ENCODE measurements around the gene CACNB4. TPM values are rescaled to one million over a fixed set of nuclear protein-coding genes. Genes with fewer than 3 reads are reported as not detected.

CACNB4 gene
- total and polyA plus RNA-seq, 4 experiments from 2014 or later, result 0.47 to 0.64 TPM; not detected in 2

DNA sequence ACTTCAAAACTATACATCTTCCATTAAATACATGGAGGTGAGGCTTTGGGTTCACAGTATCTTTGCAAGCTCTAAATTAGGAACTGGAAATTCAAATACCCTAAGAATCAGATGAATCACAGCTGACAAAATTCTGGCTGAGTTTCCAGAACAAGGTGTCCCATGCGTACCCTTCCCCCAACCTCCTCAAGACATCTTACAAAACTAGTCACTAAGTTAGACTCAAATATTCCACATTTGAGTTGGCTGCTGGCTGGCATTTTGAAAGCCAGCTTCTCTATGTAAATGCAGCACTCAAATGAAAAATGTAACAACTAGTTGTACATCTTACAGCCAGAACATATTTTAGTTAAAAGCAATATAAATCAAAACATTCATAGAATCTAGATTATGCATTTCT is 139.6 kb downstream of the CACNB4 start:
- H3K27ac ChIP-seq (ENCODE audit: low read depth, low read length), result no peak overlapping the region
- H3K27me3 Mint-ChIP-seq, result peaks cover 0 to 2% of the 10 kb centered on the region in 2 donors
- H3K4me1 Mint-ChIP-seq, result no peaks in the 10 kb centered on the region
- H3K4me3 Mint-ChIP-seq, result no peak overlapping the region
- H3K4me3 ChIP-seq (ENCODE audit: low read length in 2 of 2), result no peak overlapping the region
- H3K9me3 ChIP-seq (ENCODE audit: control insufficient read depth in 1 of 2, low read length in 2 of 2), result no peaks in the 10 kb centered on the region
- CTCF ChIA-PET (ENCODE audit: partially characterized antibody), result no interaction called here
- H3K4me1 ChIP-seq (ENCODE audit: insufficient read depth, low read length), result no peaks in the 10 kb centered on the region
- no peak overlapping the region for H3K27ac Mint-ChIP-seq
- no peak for DNase-seq
- no peaks in the 10 kb centered on the region for H3K36me3 Mint-ChIP-seq
- H3K36me3 ChIP-seq (ENCODE audit: insufficient read depth, low read length), result no peaks in the 10 kb centered on the region
- H3K27me3 ChIP-seq (ENCODE audit: insufficient read depth, low read length), result no peaks in the 10 kb centered on the region
- intact Hi-C loops (cut with micrococcal nuclease), result no loop called here
- no peaks in the 10 kb centered on the region for H3K9me3 Mint-ChIP-seq
- POLR2A ChIA-PET (ENCODE audit: partially characterized antibody), result no interaction called here

DNA sequence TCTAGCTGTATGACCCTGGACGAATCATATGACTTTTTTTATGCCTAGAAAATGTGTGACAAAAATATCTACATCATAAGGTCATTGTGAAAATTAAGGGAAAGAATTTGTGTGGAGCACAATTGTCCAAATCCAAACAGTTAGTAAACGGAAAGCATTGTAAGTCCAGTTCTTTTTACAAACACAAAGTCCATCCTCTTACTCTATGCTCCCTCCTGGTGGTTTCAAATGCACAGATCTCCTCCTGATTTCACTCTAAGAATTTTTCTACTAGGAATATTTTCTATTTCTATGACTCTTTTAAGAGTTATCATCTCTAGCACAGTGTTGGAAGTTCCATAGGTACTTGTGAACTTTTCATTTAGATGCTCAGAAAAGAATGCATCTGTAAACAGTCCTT is 145.4 kb downstream of the CACNB4 start:
- Mint-ChIP-seq H3K36me3 (peaks cover 0 to 5% of the 10 kb centered on the region in 2 donors), H3K27me3 (peaks cover 8% of the 10 kb centered on the region in 2 donors), H3K4me1 (no peaks in the 10 kb centered on the region), H3K4me3 (no peak overlapping the region), H3K27ac (no peak overlapping the region), H3K9me3 (peaks cover 0 to 5% (median 2%) of the 10 kb centered on the region in 8 donors)
- ChIA-PET CTCF (ENCODE audit: partially characterized antibody) (no interaction called here), POLR2A (ENCODE audit: partially characterized antibody) (no interaction called here)
- intact Hi-C loops (cut with micrococcal nuclease), result no loop called here
- Histone ChIP-seq H3K27me3 (ENCODE audit: insufficient read depth, low read length) (no peaks in the 10 kb centered on the region), H3K4me3 (ENCODE audit: low read length in 2 of 2) (no peak overlapping the region), H3K27ac (ENCODE audit: low read depth, low read length) (no peak overlapping the region), H3K4me1 (ENCODE audit: insufficient read depth, low read length) (no peaks in the 10 kb centered on the region), H3K9me3 (ENCODE audit: control insufficient read depth in 1 of 2, low read length in 2 of 2) (no peaks in the 10 kb centered on the region), H3K36me3 (ENCODE audit: insufficient read depth, low read length) (no peaks in the 10 kb centered on the region)
- no peak for DNase-seq

GRCh38 chr2:151952691-151953456 is 146.0 kb downstream of the CACNB4 start:
- CTCF ChIA-PET (ENCODE audit: partially characterized antibody), result no interaction called here
- H3K4me1 Mint-ChIP-seq, result no peaks in the 10 kb centered on the region
- H3K27ac Mint-ChIP-seq, result no peak overlapping the region

DNA sequence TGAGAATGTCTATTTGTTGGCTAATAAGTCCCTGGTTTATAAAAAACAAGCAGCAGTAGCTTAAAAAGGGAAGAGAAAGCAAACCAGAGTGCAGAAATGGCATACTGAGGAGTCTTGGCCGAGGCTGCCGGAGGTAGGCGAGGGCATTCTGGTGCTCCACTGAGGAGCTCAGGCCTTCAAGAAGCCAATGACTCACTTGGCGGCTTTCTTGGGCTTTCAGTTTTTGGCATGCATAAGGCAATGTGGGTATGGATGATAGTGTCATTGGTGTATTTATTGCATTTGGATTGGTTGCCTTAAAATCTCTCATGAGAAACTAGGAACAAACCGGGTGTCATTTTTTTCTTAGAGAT is 151.1 kb downstream of the CACNB4 start:
- DNase-seq, result no peak
- Mint-ChIP-seq H3K4me3 (peak overlapping the region in 2 of 8 donors; percentile 7 to 61), H3K36me3 (peaks cover 0 to 14% of the 10 kb centered on the region in 2 donors), H3K27me3 (peaks cover 8 to 10% of the 10 kb centered on the region in 2 donors), H3K4me1 (peaks cover 0 to 10% (median 4%) of the 10 kb centered on the region in 4 donors), H3K27ac (no peak overlapping the region), H3K9me3 (peaks cover 3 to 16% (median 8%) of the 10 kb centered on the region in 8 donors)
- Histone ChIP-seq H3K27ac (ENCODE audit: low read depth, low read length) (no peak overlapping the region), H3K9me3 (ENCODE audit: control insufficient read depth in 1 of 2, low read length in 2 of 2) (no peaks in the 10 kb centered on the region), H3K27me3 (ENCODE audit: insufficient read depth, low read length) (no peaks in the 10 kb centered on the region), H3K4me1 (ENCODE audit: insufficient read depth, low read length) (peaks cover 7% of the 10 kb centered on the region), H3K4me3 (ENCODE audit: low read length in 2 of 2) (no peak overlapping the region), H3K36me3 (ENCODE audit: insufficient read depth, low read length) (no peaks in the 10 kb centered on the region)
- intact Hi-C loops (cut with micrococcal nuclease), result no loop called here
- ChIA-PET CTCF (ENCODE audit: partially characterized antibody) (no interaction called here), POLR2A (ENCODE audit: partially characterized antibody) (no interaction called here)

More at GRCh38 chr2:151952691-151953456, 146.0 kb downstream of the CACNB4 start:
- intact Hi-C loops (cut with micrococcal nuclease), result no loop called here
- peaks cover 8% of the 10 kb centered on the region in 2 donors for H3K27me3 Mint-ChIP-seq
- Histone ChIP-seq H3K27ac (ENCODE audit: low read depth, low read length) (no peak overlapping the region), H3K36me3 (ENCODE audit: insufficient read depth, low read length) (no peaks in the 10 kb centered on the region), H3K27me3 (ENCODE audit: insufficient read depth, low read length) (no peaks in the 10 kb centered on the region), H3K4me3 (ENCODE audit: low read length in 2 of 2) (no peak overlapping the region), H3K4me1 (ENCODE audit: insufficient read depth, low read length) (no peaks in the 10 kb centered on the region), H3K9me3 (ENCODE audit: control insufficient read depth in 1 of 2, low read length in 2 of 2) (no peaks in the 10 kb centered on the region)
- H3K9me3 Mint-ChIP-seq, result peaks cover 0 to 5% (median 2%) of the 10 kb centered on the region in 8 donors
- H3K36me3 Mint-ChIP-seq, result peaks cover 0 to 5% of the 10 kb centered on the region in 2 donors
- POLR2A ChIA-PET (ENCODE audit: partially characterized antibody), result no interaction called here
- no peak for DNase-seq
- H3K4me3 Mint-ChIP-seq, result no peak overlapping the region

DNA sequence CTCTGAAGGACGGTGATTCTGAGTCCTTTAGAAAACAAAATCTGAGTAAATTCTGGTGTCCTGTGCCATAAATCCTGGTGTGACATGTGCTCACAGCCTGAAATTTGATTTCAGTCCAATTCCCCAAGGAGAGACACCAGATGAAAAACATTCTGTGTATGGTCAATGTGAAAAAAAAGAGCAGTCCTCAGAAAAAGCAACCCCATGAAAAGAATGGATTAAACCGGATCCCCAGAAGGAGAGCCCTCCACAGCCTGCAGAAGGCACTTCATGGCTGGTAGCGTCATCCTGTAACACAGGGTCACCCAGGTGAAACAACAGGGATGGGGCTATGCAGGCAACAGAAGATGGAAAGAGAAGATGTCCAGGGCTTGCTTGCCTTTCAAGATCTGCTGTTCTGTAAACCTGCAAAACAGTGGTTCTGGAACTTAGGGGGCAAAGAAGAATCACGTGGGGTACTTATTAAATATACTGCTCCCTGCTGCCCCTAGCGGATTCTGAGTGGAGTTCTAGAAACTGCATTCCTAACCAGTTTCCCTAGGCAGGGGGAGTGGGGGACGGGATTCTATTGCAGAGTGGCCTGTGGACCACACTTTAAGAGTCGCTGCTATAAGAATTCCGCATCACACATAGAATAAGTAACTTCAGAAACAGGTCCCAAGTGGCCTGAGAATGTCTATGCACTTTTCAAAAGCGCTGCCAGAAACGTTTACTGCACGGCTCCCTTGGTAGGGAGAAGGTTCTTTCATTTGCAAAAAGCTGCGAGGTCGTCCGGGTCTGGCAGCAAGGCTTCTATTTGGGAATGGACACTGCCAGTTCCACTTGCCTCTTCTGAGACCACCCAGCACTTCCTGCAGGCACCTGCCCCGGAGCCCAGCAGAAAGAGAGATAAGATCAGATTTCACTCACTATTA is 151.7 kb downstream of the CACNB4 start:
- Mint-ChIP-seq H3K36me3 (peaks cover 0 to 15% of the 10 kb centered on the region in 2 donors), H3K27me3 (peaks cover 8 to 10% of the 10 kb centered on the region in 2 donors), H3K4me3 (peak overlapping the region in 4 of 8 donors; percentile 7 to 61 (median 28)), H3K27ac (no peak overlapping the region), H3K9me3 (peaks cover 5 to 19% (median 10%) of the 10 kb centered on the region in 8 donors), H3K4me1 (peaks cover 0 to 10% (median 4%) of the 10 kb centered on the region in 4 donors)
- POLR2A ChIA-PET (ENCODE audit: partially characterized antibody), result no interaction called here
- intact Hi-C loops (cut with micrococcal nuclease), result no loop called here
- no peaks in the 10 kb centered on the region for H3K27me3 ChIP-seq (ENCODE audit: insufficient read depth, low read length)
- DNase-seq, result peak in 2 of 5 donors; percentile 1 to 11
- no peaks in the 10 kb centered on the region for H3K36me3 ChIP-seq (ENCODE audit: insufficient read depth, low read length)
- no peak overlapping the region for H3K27ac ChIP-seq (ENCODE audit: low read depth, low read length)
- no peaks in the 10 kb centered on the region for H3K9me3 ChIP-seq (ENCODE audit: control insufficient read depth in 1 of 2, low read length in 2 of 2)
- peaks cover 7% of the 10 kb centered on the region for H3K4me1 ChIP-seq (ENCODE audit: insufficient read depth, low read length)
- CTCF ChIA-PET (ENCODE audit: partially characterized antibody), result interaction anchor here (1.3 kb wide), 1 partner anchor 15 kb away, joined by 4 read pairs; no protein-coding TSS in a partner anchor
- H3K4me3 ChIP-seq (ENCODE audit: low read length in 2 of 2), result no peak overlapping the region

DNA sequence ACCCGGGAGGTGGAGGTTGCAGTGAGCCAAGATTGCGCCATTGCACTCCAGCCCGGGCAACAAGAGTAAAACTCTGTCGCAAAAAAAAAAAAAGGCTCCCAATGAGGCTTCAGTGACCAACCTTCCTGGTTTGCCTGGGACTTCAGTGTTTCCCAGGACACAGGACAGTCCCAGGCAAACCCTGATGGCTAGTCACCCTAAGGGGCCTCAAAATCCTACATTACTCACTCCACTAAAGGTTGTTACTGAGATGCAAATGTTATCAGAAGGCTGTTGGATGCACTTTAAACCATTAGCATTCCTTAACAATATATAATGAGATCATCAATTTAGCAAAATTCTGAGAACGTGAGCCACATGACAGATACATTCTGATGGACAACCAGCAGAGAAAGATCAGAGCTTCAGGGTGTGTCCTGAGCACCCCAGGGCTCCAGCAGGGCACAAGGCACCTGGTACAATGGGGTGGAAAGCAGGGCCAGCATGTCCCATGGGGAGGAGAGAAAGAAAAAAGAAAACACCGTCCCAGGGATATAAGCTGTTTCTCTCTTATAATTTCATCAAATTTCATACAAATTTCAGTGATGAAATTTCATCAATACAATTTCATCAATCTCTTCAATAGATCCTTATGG is 152.5 kb downstream of the CACNB4 start:
- peaks cover 7% of the 10 kb centered on the region for H3K4me1 ChIP-seq (ENCODE audit: insufficient read depth, low read length)
- Mint-ChIP-seq H3K27ac (no peak overlapping the region), H3K36me3 (peaks cover 0 to 15% of the 10 kb centered on the region in 2 donors), H3K4me1 (peaks cover 0 to 10% (median 4%) of the 10 kb centered on the region in 4 donors), H3K4me3 (no peak overlapping the region), H3K27me3 (peaks cover 6 to 10% of the 10 kb centered on the region in 2 donors), H3K9me3 (peaks cover 8 to 25% (median 14%) of the 10 kb centered on the region in 8 donors)
- H3K9me3 ChIP-seq (ENCODE audit: control insufficient read depth in 1 of 2, low read length in 2 of 2), result no peaks in the 10 kb centered on the region
- no peaks in the 10 kb centered on the region for H3K27me3 ChIP-seq (ENCODE audit: insufficient read depth, low read length)
- H3K4me3 ChIP-seq (ENCODE audit: low read length in 2 of 2), result no peak overlapping the region
- ChIA-PET CTCF (ENCODE audit: partially characterized antibody) (interaction anchor here (1.3 kb wide), 1 partner anchor 14 kb away, joined by 4 read pairs; no protein-coding TSS in a partner anchor), POLR2A (ENCODE audit: partially characterized antibody) (no interaction called here)
- intact Hi-C loops (cut with micrococcal nuclease), result no loop called here
- no peak for DNase-seq
- H3K36me3 ChIP-seq (ENCODE audit: insufficient read depth, low read length), result no peaks in the 10 kb centered on the region
- no peak overlapping the region for H3K27ac ChIP-seq (ENCODE audit: low read depth, low read length)

DNA sequence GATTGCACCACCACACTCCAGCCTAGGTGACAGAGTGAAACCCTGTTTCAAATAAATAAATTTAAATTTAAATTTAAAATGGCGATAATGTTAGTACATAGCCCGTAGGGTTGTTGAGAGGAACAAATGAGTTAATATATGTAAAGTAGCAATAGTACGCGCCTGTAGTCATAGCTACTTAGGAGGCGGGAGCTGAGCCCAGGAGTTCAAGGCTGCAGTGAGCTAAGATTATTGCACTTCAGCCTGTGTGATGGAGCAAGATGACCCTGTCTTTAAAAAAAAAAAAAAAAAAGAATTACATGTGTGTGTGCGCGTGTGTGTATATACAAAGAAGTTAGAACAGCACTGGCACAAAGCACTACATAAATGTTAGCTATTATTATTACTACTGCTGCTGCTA is 153.2 kb downstream of the CACNB4 start:
- Mint-ChIP-seq H3K27ac (no peak overlapping the region), H3K9me3 (peaks cover 8 to 24% (median 15%) of the 10 kb centered on the region in 8 donors), H3K36me3 (peaks cover 0 to 15% of the 10 kb centered on the region in 2 donors), H3K27me3 (peaks cover 6 to 13% of the 10 kb centered on the region in 2 donors), H3K4me1 (peaks cover 0 to 10% (median 4%) of the 10 kb centered on the region in 4 donors), H3K4me3 (no peak overlapping the region)
- Histone ChIP-seq H3K27me3 (ENCODE audit: insufficient read depth, low read length) (no peaks in the 10 kb centered on the region), H3K4me1 (ENCODE audit: insufficient read depth, low read length) (peaks cover 7% of the 10 kb centered on the region), H3K9me3 (ENCODE audit: control insufficient read depth in 1 of 2, low read length in 2 of 2) (no peaks in the 10 kb centered on the region), H3K27ac (ENCODE audit: low read depth, low read length) (no peak overlapping the region), H3K36me3 (ENCODE audit: insufficient read depth, low read length) (no peaks in the 10 kb centered on the region), H3K4me3 (ENCODE audit: low read length in 2 of 2) (no peak overlapping the region)
- intact Hi-C loops (cut with micrococcal nuclease), result no loop called here
- CTCF ChIA-PET (ENCODE audit: partially characterized antibody), result interaction anchor here (1.1 to 1.3 kb wide), 2 partner anchors 14 kb away, joined by 3 to 4 read pairs; no protein-coding TSS in a partner anchor
- DNase-seq, result no peak
- POLR2A ChIA-PET (ENCODE audit: partially characterized antibody), result no interaction called here
